NOMO-1 treated with dmso at 0.1 percent for 144 hours (cell line): ENCODE results near the gene TEX54.
A peak's percentile ranks its signal among the peaks of the same experiment; 100 is the strongest.
"Not testable (repeated sequence)": the region's sequence is repeated elsewhere in the genome, so short reads cannot be mapped to it uniquely, and the experiment has no call there.

Experiments used
- DNase-seq: peaks from one replicate; lab custom pipeline; 2025; ENCODE audit not compliant: unreplicated experiment; lab: John Stamatoyannopoulos, UW

The TEX54 gene

GRCh38 chr11:62835336-62835735 lies 2.7 kb upstream of the TEX54 start:
- DNase-seq = no peak

GRCh38 chr11:62831520-62832335 lies 913 bp downstream of the TEX54 start, which contains the start of gene STX5:
Gene STX5, minus strand, starts transcription at chr11:62832051. Its CDS starts 808 bp downstream, at chr11:62831243.
- peak; percentile 98 for DNase-seq

- DNase-seq = no peak
Measured at GRCh38 chr11:62830904-62831519, 1.6 kb downstream of the TEX54 start.

- DNase-seq = not testable (repeated sequence)
Measured at GRCh38 chr11:62828130-62828529, 4.5 kb downstream of the TEX54 start.

- no peak for DNase-seq
Measured at GRCh38 chr11:62823677-62824076, 9.0 kb downstream of the TEX54 start.

GRCh38 chr11:62817129-62817528 lies 15.5 kb downstream of the TEX54 start:
- no peak for DNase-seq

GRCh38 chr11:62816557-62816956 lies 16.1 kb downstream of the TEX54 start:
- peak; percentile 85 for DNase-seq

- no peak for DNase-seq
Measured at GRCh38 chr11:62811659-62812058, 21.0 kb downstream of the TEX54 start.

GRCh38 chr11:62810748-62811147 lies 21.9 kb downstream of the TEX54 start:
- no peak for DNase-seq

GRCh38 chr11:62806611-62807121 lies 26.0 kb downstream of the TEX54 start:
- peak; percentile 84 for DNase-seq

GRCh38 chr11:62805961-62806441 lies 26.6 kb downstream of the TEX54 start:
- DNase-seq = no peak

- peak; percentile 89 for DNase-seq
Measured at GRCh38 chr11:62805076-62805892, 27.4 kb downstream of the TEX54 start, which contains the start of gene NXF1. Gene NXF1, minus strand, starts transcription at chr11:62805440. Its CDS starts 84 bp downstream, at chr11:62805356.

- DNase-seq = no peak
Measured at GRCh38 chr11:62804310-62805075, 28.1 kb downstream of the TEX54 start.

- DNase-seq = no peak
Measured at GRCh38 chr11:62801071-62801470, 31.6 kb downstream of the TEX54 start.

GRCh38 chr11:62799486-62799885 lies 33.2 kb downstream of the TEX54 start:
- no peak for DNase-seq

GRCh38 chr11:62796281-62796680 lies 36.4 kb downstream of the TEX54 start:
- no peak for DNase-seq

- DNase-seq = no peak
Measured at GRCh38 chr11:62794201-62794775, 38.4 kb downstream of the TEX54 start.

GRCh38 chr11:62792202-62792575 lies 40.5 kb downstream of the TEX54 start:
- no peak for DNase-seq

- peak; percentile 86 for DNase-seq
Measured at GRCh38 chr11:62791501-62792201, 41.0 kb downstream of the TEX54 start, which contains the start of gene TMEM223. Gene TMEM223, minus strand, starts transcription at chr11:62792006. Its CDS starts 12 bp downstream, at chr11:62791994.
